Measurements from ENCODE around the gene POFUT2. TPM values are rescaled to one million over a fixed set of nuclear protein-coding genes. Genes with fewer than 3 reads are reported as not detected.

The POFUT2 gene
- total and polyA plus RNA-seq, 4 donors, result 17.9 to 35.7 (median 26.1) TPM

DNA sequence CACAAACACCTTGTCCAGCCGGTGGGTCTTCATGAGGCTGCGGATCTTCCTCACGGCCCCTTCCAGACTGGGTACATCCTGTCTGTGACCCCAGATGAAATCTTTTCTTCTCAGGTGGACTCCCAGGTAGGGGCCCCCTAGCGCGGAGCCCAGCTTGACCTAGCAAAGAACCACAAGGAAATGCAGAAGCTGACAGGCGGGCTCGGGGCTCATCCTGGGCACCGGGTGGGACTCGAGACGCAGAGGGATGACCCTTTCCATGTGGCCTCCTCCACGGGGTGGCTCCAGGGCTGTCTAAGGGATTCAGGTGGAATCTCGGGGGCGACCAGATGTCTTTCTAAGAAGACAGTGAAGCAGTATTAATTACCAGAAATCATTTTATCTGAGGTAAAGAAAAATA is 17.8 kb downstream of the POFUT2 start:
- TF ChIP-seq, protein P1, sequence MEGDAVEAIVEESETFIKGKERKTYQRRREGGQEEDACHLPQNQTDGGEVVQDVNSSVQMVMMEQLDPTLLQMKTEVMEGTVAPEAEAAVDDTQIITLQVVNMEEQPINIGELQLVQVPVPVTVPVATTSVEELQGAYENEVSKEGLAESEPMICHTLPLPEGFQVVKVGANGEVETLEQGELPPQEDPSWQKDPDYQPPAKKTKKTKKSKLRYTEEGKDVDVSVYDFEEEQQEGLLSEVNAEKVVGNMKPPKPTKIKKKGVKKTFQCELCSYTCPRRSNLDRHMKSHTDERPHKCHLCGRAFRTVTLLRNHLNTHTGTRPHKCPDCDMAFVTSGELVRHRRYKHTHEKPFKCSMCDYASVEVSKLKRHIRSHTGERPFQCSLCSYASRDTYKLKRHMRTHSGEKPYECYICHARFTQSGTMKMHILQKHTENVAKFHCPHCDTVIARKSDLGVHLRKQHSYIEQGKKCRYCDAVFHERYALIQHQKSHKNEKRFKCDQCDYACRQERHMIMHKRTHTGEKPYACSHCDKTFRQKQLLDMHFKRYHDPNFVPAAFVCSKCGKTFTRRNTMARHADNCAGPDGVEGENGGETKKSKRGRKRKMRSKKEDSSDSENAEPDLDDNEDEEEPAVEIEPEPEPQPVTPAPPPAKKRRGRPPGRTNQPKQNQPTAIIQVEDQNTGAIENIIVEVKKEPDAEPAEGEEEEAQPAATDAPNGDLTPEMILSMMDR (IDR thresholded peaks at IDR 0.05; ENCODE audit: control extremely low read depth, extremely low read depth), result no peak
- Histone ChIP-seq H3K4me1 (ENCODE audit: control insufficient read depth in 5 of 5, insufficient read depth in 5 of 5, low read length in 5 of 5) (no peaks in the 10 kb centered on the region), H3K9ac (ENCODE audit: insufficient read depth in 1 of 2, low read length in 2 of 2) (no peak overlapping the region), H3K27ac (ENCODE audit: low read depth in 1 of 2, low read length in 1 of 2) (no peak overlapping the region), H3K36me3 (ENCODE audit: control insufficient read depth in 4 of 4, insufficient read depth in 4 of 4, low read length in 4 of 4) (peaks cover 17 to 61% (median 38%) of the 10 kb centered on the region in 4 donors), H3K9me3 (ENCODE audit: control insufficient read depth in 4 of 4, insufficient read depth in 3 of 4, low read length in 3 of 4) (peaks cover 0 to 6% (median 1%) of the 10 kb centered on the region in 4 donors), H3K4me3 (no peak overlapping the region), H3K27me3 (ENCODE audit: control insufficient read depth in 3 of 3, insufficient read depth in 3 of 3, low read length in 2 of 3) (no peaks in the 10 kb centered on the region)
- 95 to 99% methylated on average over 13 of the region's 13 CpGs for WGBS, 2 donors
- DNase-seq (peak in 1 of 3 donors; percentile 7), ATAC-seq (ENCODE audit: insufficient read depth, low FRiP score) (no peak)

DNA sequence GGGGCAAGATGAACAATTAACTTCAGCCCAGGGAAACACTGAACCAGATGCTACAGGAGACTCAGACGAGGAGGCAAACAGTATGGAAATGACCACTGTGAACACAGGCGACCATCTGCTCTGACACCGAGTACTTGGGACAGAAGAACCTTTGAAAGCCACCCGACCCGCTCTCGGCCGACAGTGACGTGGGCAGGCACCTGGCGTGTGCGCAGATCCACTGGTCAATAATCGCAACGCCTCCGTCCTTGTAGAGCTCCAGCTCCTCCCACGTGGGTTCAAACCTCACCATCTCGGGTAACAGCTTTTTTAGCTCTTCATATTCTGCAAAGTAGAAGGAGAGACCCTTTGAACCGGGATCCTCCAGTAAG is 20.3 kb downstream of the POFUT2 start:
- TF ChIP-seq, protein P1 (IDR thresholded peaks at IDR 0.05; ENCODE audit: control extremely low read depth, extremely low read depth), result no peak
- Histone ChIP-seq H3K27me3 (ENCODE audit: control insufficient read depth in 3 of 3, insufficient read depth in 3 of 3, low read length in 2 of 3) (no peaks in the 10 kb centered on the region), H3K9me3 (ENCODE audit: control insufficient read depth in 4 of 4, insufficient read depth in 3 of 4, low read length in 3 of 4) (peaks cover 0 to 2% (median 0%) of the 10 kb centered on the region in 4 donors), H3K4me1 (ENCODE audit: control insufficient read depth in 5 of 5, insufficient read depth in 5 of 5, low read length in 5 of 5) (no peaks in the 10 kb centered on the region), H3K36me3 (ENCODE audit: control insufficient read depth in 4 of 4, insufficient read depth in 4 of 4, low read length in 4 of 4) (peaks cover 10 to 54% (median 37%) of the 10 kb centered on the region in 4 donors), H3K9ac (ENCODE audit: insufficient read depth in 1 of 2, low read length in 2 of 2) (no peak overlapping the region), H3K4me3 (no peak overlapping the region), H3K27ac (ENCODE audit: low read depth in 1 of 2, low read length in 1 of 2) (no peak overlapping the region)
- no peak for ATAC-seq (ENCODE audit: insufficient read depth, low FRiP score)
- DNase-seq, result no peak
- WGBS, 2 donors, result 96 to 99% methylated on average over 16 of the region's 16 CpGs

DNA sequence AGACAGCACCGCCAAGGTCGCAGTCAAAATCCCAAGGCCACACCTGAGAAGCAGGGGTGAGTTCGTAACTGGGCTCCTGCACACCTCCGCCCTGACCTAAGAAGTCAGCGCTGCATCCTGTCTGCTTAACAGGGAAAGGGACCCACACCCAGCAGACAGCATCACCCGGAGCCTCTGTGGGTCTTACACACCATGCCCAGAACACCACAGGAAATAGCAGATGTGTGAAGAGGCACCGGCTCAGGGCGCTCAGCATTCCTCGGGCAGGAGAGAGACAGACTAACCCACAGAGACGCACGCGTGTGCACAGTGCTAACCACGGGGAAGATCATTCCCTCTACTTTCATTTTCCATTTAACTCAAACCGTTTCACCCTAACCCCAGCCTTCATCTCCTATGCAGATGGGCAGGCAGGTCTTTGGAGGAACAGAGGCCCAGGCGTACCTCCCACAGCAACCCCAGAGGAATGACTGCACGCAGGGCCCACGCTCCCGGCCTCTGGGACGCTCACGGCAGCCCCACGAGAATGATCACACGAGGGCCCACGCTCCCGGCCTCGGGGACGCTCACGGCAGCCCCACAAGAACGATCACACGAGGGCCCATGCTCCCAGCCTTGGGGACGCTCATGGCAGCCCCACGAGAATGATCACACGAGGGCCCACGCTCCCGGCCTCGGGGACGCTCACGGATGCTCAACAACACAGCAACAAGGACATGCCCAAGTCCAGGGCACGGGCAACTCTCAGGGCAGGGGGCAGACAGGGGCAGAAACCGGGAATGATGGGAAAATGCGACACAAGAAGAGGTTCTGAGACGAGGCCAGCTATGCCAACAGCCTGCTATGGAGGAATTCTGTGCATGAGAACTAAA is 20.9 kb downstream of the POFUT2 start:
- Histone ChIP-seq H3K36me3 (ENCODE audit: control insufficient read depth in 4 of 4, insufficient read depth in 4 of 4, low read length in 4 of 4) (peaks cover 10 to 56% (median 32%) of the 10 kb centered on the region in 4 donors), H3K4me3 (no peak overlapping the region), H3K4me1 (ENCODE audit: control insufficient read depth in 5 of 5, insufficient read depth in 5 of 5, low read length in 5 of 5) (no peaks in the 10 kb centered on the region), H3K27me3 (ENCODE audit: control insufficient read depth in 3 of 3, insufficient read depth in 3 of 3, low read length in 2 of 3) (no peaks in the 10 kb centered on the region), H3K9me3 (ENCODE audit: control insufficient read depth in 4 of 4, insufficient read depth in 3 of 4, low read length in 3 of 4) (peaks cover 0 to 2% (median 0%) of the 10 kb centered on the region in 4 donors), H3K9ac (ENCODE audit: insufficient read depth in 1 of 2, low read length in 2 of 2) (no peak overlapping the region), H3K27ac (ENCODE audit: low read depth in 1 of 2, low read length in 1 of 2) (no peak overlapping the region)
- WGBS, 2 donors, result 84 to 87% methylated on average over 41 of the region's 41 CpGs
- ATAC-seq (ENCODE audit: insufficient read depth, low FRiP score) (no peak), DNase-seq (peak in 1 of 3 donors; percentile 3)
- TF ChIP-seq, protein P1 (IDR thresholded peaks at IDR 0.05; ENCODE audit: control extremely low read depth, extremely low read depth), result no peak
